HG02798 (cell line): ENCODE data around the gene PGA3.
"Not testable (repeated sequence)": the region's sequence is repeated elsewhere in the genome, so short reads cannot be mapped to it uniquely, and the experiment has no call there.

ENCODE experiments used
- ATAC-seq: cut with Tn5 transposase; IDR thresholded peaks from one replicate; pipeline ENCODE4 v1.9.1; 2021; ENCODE audit warnings: mild to moderate bottlenecking; ENCODE audit not compliant: unreplicated experiment, poor library complexity

Gene PGA3

DNA sequence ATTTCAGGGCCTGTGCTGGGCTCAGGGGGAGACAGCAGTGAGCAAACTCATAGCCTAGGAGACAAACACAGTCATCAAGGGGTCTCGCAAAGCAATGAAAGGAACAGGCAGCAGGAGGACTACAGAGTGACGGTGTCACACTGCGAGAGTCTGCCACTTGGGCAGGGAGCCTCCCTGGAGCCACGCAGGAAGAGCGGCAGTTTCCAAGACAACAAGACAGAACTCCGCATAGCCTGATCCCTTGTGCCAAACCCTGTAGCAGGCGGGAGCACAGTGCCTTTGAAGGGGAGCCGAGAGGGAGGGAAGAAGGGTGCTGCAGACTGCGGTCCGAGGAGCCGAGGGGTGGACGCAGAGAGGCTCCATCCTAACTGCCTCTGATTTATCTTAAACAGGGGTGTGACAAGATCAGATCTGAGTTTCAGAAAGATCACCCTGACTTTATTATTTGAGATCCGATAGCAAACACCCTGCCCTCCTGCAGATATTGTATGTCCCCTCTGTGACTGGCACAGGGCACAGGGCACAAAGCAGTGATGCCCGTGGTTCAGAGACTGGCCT, 1.3 kb downstream of the PGA3 start:
- not testable (repeated sequence) for ATAC-seq

DNA sequence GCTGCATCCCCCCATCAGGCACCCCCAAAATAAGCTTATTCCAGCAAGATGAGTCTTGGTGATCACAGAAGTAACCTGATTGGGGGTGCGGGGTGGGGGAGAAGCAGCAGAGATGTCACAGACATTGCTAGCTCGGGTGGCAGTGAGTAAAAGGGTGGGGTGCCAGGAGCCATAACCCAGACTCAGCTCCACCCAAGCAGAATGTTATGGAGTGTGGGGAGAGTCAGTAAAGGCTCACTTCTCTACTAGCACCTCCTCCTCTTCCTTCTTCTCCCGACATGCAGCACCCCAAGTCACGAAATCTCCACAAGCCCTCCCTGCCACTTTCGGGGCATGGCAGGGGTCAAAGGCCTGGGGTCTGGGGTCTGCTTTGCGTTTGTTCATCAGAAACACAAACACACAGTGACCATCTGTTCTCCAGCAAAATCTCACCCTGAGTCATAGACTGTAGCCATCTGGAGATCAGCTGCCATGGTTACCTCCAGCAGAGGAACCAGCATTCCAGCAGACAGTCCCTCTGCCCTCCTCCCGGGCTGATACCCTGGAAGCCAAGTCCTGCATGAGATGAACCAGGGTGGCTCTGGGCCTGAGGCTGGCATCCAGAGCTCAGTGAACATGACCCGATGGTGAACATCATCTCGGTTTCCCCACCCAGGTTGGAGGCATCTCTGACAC, 4.5 kb downstream of the PGA3 start:
- ATAC-seq, result not testable (repeated sequence)

DNA sequence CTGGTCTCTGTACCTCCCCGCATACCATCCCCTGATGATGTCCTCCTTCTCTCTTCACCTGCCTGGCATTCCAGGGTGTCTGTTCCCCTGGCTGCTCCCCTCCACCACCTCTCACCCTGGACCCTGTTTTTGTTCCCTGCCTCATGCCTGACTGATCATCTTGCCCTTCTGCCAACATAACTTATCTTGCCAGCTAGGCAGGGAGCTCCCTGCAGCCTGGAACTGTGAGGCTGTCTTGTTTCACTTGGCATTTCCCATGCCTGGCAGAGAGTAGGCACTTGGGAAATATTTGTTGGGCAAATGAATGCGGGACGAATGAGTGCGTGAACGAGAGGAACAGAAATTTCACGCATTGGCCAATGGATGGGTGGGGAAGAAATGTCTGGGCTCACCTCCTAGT, 7.3 kb downstream of the PGA3 start:
- not testable (repeated sequence) for ATAC-seq

DNA sequence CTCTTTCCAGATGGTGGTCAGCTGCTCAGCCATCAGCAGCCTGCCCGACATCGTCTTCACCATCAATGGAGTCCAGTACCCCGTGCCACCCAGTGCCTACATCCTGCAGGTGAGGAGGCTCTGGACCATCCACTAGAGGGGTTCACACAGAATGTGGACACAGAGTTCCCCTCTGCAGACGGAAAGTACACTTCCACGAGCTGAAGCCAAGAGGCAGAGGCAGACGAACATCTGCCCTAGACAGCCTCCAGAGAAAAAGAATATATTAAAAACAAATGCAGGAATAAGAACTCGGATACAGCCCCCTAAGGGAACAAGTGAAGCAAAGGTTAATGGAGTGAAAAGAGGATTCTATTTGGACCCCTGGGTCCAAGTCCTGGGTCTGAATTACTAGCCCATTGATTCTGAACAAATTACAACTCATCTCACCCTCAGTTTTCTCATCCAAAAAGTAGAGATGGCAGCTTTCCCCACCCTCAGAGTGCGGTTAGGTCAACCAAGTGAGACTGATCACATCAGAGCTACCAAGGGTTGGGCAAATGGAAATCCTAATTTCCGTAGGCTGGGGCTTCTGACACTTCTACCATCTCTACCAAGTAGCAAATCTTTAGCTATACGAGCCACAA, 8.1 kb downstream of the PGA3 start:
- not testable (repeated sequence) for ATAC-seq

DNA sequence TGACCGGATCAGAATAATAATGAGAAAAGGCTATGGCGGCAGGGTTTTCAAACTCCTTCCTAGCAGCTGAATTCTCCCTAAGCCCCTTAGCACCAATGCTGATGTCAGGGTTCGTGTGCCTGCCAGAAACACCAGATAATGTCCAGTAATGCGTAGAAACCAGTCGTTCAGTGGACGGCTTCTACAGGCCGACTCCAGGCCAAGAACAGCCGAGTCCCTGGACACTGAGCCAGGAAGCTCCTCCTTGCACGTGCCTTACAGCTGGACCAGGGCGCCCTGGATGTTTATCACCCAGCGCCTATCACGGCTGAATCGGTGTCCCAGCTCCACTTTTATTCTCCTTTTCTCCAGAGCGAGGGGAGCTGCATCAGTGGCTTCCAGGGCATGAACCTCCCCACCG, 8.9 kb downstream of the PGA3 start:
- not testable (repeated sequence) for ATAC-seq

DNA sequence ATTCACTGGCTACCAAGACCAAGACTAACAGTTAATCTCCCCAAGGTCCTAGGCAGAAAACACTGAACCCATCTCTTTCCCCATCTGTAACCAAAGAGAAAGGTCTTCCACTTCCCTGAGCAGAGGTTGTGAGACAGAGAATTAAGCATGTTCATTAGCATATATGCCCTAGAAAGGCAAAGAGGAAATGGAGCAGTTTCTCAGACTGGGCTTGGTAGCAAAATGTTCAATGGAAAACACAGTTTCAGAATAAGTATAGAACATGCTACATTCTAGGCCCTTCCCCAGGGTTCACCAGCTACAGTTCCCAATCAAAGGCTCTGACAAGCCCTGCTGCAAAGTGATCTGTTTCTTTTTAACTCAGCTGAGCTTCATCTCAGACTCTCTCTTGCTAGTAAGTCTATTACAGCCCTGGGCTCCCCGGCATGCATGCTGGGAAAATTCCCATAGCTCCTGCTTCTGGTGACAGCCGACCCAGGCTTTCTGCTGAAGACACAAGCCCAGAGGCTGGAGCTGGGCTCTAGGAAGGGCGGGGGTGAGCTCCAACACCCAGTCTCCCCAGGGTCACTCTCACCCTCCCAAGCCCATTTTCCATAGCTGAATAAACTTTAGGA, 10.5 kb downstream of the PGA3 start:
- ATAC-seq, result not testable (repeated sequence)

DNA sequence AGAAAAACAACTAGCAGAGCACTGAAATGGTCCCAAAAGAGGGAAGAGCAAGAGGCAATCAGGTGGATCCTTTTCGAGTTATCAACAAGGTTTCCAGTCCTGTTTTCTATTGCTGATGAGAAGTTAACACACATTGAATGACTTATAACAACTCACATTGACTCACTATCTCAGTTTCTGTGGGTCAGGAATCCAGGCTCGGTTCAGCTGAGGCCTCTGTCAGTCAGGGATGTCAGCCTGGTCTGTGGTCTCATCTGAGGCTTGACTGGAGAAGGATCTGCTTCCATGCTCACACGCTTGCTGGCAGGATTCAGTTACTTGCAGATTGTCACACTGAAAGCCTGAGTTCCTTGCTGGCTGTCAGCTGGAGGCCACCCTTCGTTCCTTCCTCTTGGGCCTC, 15.0 kb downstream of the PGA3 start:
- ATAC-seq, result not testable (repeated sequence)

DNA sequence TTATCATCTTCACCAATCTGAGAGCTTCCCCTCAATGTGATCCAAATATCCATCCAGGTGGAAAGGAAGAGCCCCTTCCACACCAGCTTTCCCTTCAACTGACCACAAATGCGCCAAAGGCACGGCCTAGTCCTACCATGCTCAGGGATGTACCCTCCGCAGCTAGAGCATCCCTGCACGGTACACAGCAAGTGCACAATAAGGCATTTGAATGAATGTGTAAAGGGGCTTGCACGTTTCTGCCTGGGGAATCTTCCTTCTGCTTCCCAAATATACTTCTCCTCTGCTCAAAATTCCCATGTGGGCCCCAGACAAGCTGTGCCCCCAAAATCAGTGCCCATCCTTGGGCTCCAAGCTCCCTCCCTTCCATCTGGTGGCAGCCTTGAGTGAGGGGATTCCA, 15.7 kb downstream of the PGA3 start:
- not testable (repeated sequence) for ATAC-seq

DNA sequence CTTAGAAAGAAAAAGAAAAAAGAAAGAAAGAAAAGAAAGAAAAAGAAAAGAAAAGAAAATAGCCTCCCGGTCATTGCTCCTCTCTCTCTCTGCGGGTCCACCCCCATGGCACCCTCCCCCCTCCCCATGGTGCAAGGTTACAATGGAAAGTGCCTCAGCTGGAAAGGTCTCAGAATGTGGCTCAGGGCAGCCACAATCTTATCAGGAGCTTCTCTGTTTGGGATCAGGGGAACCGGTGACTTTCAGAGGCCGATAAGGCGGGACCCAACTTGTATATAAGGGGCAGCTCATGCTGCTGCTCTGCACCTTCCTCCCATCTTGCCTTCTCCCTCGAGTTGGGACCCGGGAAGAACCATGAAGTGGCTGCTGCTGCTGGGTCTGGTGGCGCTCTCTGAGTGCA, 18.7 kb downstream of the PGA3 start, which contains the start of gene PGA4:
TSS of gene PGA4 (plus strand) at position 301 of the 400 bp plus-strand sequence. CDS start at position 355, 54 bp downstream.
- ATAC-seq, result not testable (repeated sequence)

DNA sequence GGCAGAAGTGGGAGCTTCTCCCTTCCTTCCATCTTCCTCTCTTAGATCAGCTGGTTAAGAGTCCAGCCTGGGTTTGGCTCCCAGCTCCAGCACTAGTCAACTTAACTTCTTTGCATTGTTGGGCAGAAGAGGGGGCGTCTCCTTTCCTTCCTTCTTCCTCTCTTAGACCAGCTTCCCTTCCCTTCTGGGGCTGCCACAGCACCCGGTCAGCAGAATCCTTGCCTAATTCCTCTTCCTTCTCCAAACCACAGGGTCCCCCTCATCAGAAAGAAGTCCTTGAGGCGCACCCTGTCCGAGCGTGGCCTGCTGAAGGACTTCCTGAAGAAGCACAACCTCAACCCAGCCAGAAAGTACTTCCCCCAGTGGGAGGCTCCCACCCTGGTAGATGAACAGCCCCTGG, 19.4 kb downstream of the PGA3 start:
- ATAC-seq, result not testable (repeated sequence)

DNA sequence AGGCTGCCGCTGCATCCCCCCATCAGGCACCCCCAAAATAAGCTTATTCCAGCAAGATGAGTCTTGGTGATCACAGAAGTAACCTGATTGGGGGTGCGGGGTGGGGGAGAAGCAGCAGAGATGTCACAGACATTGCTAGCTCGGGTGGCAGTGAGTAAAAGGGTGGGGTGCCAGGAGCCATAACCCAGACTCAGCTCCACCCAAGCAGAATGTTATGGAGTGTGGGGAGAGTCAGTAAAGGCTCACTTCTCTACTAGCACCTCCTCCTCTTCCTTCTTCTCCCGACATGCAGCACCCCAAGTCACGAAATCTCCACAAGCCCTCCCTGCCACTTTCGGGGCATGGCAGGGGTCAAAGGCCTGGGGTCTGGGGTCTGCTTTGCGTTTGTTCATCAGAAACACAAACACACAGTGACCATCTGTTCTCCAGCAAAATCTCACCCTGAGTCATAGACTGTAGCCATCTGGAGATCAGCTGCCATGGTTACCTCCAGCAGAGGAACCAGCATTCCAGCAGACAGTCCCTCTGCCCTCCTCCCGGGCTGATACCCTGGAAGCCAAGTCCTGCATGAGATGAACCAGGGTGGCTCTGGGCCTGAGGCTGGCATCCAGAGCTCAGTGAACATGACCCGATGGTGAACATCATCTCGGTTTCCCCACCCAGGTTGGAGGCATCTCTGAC, 23.3 kb downstream of the PGA3 start:
- ATAC-seq, result not testable (repeated sequence)

DNA sequence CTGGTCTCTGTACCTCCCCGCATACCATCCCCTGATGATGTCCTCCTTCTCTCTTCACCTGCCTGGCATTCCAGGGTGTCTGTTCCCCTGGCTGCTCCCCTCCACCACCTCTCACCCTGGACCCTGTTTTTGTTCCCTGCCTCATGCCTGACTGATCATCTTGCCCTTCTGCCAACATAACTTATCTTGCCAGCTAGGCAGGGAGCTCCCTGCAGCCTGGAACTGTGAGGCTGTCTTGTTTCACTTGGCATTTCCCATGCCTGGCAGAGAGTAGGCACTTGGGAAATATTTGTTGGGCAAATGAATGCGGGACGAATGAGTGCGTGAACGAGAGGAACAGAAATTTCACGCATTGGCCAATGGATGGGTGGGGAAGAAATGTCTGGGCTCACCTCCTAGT, 26.1 kb downstream of the PGA3 start:
- not testable (repeated sequence) for ATAC-seq

DNA sequence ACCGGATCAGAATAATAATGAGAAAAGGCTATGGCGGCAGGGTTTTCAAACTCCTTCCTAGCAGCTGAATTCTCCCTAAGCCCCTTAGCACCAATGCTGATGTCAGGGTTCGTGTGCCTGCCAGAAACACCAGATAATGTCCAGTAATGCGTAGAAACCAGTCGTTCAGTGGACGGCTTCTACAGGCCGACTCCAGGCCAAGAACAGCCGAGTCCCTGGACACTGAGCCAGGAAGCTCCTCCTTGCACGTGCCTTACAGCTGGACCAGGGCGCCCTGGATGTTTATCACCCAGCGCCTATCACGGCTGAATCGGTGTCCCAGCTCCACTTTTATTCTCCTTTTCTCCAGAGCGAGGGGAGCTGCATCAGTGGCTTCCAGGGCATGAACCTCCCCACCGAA, 27.7 kb downstream of the PGA3 start:
- not testable (repeated sequence) for ATAC-seq

DNA sequence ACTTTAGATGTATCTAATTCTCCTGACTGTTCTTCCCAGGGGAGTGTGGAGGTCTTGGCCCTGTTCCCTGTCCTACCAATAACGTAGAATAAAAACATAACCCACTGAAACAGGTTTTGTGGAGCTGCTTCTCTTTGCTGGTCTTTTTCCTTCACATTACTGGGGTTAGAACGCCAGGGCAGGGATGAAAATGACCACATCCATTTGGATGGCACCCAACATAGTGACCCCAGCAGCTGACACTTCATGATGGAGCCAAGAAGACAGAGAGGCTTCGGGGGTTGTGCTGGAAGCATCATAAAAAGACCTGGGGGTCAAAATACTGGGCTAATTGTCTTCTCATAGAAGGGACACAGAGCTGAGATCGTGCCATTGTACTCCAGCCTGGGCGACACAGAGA, 28.3 kb downstream of the PGA3 start:
- not testable (repeated sequence) for ATAC-seq

DNA sequence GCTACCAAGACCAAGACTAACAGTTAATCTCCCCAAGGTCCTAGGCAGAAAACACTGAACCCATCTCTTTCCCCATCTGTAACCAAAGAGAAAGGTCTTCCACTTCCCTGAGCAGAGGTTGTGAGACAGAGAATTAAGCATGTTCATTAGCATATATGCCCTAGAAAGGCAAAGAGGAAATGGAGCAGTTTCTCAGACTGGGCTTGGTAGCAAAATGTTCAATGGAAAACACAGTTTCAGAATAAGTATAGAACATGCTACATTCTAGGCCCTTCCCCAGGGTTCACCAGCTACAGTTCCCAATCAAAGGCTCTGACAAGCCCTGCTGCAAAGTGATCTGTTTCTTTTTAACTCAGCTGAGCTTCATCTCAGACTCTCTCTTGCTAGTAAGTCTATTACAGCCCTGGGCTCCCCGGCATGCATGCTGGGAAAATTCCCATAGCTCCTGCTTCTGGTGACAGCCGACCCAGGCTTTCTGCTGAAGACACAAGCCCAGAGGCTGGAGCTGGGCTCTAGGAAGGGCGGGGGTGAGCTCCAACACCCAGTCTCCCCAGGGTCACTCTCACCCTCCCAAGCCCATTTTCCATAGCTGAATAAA, 29.3 kb downstream of the PGA3 start:
- not testable (repeated sequence) for ATAC-seq

DNA sequence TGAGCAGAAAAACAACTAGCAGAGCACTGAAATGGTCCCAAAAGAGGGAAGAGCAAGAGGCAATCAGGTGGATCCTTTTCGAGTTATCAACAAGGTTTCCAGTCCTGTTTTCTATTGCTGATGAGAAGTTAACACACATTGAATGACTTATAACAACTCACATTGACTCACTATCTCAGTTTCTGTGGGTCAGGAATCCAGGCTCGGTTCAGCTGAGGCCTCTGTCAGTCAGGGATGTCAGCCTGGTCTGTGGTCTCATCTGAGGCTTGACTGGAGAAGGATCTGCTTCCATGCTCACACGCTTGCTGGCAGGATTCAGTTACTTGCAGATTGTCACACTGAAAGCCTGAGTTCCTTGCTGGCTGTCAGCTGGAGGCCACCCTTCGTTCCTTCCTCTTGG, 33.8 kb downstream of the PGA3 start:
- not testable (repeated sequence) for ATAC-seq

DNA sequence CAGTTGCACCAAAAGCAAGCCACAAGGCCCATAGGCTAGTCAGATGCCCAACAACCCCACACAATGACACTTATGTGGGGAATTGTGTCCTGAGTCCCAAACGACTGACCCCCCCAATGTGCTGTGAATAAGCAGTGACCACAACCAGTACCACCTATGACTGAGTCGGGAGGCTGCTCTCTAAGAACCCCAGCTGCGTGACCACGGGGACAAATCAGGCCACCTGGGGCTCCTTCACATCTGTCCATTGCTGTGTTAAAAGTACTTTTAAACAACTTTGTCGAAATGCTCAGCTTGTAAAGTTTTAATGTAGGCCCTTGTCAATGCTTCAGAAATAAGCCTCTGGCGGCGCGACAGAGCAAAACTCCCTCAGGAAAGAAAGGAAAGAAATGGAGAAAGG, 37.0 kb downstream of the PGA3 start:
- not testable (repeated sequence) for ATAC-seq

DNA sequence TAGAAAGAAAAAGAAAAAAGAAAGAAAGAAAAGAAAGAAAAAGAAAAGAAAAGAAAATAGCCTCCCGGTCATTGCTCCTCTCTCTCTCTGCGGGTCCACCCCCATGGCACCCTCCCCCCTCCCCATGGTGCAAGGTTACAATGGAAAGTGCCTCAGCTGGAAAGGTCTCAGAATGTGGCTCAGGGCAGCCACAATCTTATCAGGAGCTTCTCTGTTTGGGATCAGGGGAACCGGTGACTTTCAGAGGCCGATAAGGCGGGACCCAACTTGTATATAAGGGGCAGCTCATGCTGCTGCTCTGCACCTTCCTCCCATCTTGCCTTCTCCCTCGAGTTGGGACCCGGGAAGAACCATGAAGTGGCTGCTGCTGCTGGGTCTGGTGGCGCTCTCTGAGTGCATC, 37.6 kb downstream of the PGA3 start, which contains the start of gene PGA5:
TSS of gene PGA5 (plus strand) at position 301 of the 400 bp plus-strand sequence. CDS start at position 353, 52 bp downstream.
- not testable (repeated sequence) for ATAC-seq

DNA sequence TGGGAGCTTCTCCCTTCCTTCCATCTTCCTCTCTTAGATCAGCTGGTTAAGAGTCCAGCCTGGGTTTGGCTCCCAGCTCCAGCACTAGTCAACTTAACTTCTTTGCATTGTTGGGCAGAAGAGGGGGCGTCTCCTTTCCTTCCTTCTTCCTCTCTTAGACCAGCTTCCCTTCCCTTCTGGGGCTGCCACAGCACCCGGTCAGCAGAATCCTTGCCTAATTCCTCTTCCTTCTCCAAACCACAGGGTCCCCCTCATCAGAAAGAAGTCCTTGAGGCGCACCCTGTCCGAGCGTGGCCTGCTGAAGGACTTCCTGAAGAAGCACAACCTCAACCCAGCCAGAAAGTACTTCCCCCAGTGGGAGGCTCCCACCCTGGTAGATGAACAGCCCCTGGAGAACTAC, 38.2 kb downstream of the PGA3 start:
- ATAC-seq, result not testable (repeated sequence)
